Ovary (tissue), 3 donors: ENCODE results near the gene NSMF.

Experiments used
- POLR2A ChIP-seq: fragments of 450-650 bp; IDR thresholded peaks from one replicate; pipeline ENCODE4 v1.6.1; 2017; ENCODE audit warnings: antibody characterized with exemption, mild to moderate bottlenecking, moderate library complexity
- TF ChIP-seq, protein P1 (sequence below), 3 donors: fragments of 450-650 bp in 2 of 3; fragments of 200-600 bp in 1 of 3; IDR thresholded peaks; one replicate each; pipeline versions ENCODE4 v1.5.1 to v1.8.0; 2016 to 2022; ENCODE audit warnings: antibody characterized with exemption in 3 of 3, mild to moderate bottlenecking in 1 of 3
- donor health status: DM: no; HTN: no; CAD: no.

DNA sequence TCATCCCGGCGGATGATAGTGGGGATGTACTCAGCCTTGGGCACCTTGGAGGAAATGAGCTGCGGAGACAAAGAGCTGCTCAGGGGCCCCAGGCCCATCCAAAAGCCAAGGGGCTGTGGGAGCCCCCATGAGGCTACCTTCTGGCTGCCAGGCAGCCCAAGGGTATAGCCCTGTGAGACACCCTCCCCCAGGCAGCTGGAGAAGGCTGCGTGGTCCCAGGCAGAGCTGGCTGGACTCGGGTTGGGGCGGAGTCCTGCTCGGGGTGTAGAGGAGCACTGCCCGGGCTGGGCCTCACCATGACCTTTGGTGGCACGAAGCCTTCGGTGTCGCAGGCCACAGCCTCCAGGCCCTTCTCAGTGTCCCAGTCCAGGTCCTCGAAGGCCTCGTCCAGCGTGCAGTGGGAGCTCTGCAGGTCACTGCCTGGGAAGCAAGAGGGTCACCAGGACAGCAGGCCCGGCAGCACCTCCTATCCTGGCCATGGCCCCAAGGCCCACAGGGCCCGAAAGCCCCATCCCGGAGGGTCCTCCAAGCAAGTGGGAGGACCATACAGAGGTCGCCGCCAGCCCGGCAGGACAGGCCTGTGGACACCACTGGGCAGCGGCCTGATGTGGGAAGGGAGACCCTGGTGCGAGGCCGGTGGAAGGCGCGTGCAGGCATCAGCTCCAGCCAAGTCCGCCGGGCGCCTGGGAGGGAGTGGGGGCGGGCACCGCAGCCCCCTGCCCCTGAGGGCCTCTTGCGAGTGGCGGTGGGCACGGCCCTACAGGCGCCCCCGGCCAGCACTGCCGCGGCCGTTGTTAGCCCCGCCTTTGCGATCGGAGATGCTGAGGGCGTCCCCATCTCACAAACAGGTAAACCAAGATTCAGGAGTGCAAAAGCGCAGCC, 6.1 kb downstream of the NSMF start:
- TF ChIP-seq, protein P1, sequence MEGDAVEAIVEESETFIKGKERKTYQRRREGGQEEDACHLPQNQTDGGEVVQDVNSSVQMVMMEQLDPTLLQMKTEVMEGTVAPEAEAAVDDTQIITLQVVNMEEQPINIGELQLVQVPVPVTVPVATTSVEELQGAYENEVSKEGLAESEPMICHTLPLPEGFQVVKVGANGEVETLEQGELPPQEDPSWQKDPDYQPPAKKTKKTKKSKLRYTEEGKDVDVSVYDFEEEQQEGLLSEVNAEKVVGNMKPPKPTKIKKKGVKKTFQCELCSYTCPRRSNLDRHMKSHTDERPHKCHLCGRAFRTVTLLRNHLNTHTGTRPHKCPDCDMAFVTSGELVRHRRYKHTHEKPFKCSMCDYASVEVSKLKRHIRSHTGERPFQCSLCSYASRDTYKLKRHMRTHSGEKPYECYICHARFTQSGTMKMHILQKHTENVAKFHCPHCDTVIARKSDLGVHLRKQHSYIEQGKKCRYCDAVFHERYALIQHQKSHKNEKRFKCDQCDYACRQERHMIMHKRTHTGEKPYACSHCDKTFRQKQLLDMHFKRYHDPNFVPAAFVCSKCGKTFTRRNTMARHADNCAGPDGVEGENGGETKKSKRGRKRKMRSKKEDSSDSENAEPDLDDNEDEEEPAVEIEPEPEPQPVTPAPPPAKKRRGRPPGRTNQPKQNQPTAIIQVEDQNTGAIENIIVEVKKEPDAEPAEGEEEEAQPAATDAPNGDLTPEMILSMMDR (IDR thresholded peaks at IDR 0.05), result no peak
- TF ChIP-seq POLR2A, result no peak
